Subcutaneous abdominal adipose tissue (tissue), 5 donors: ENCODE data around the gene GRIN3A.

Experiments used
- H3K27ac ChIP-seq: one replicate; pipeline ENCODE4 v1.7.0; 2013; ENCODE audit warnings: low read depth, mild to moderate bottlenecking, inconsistent platforms, low read length, moderate library complexity
- H3K27me3 ChIP-seq, 5 donors: one replicate each; pipeline ENCODE4 v1.7.0; 2013; ENCODE audit warnings: low read length in 5 of 5, inconsistent platforms in 1 of 5; ENCODE audit not compliant: control insufficient read depth in 5 of 5, insufficient read depth in 4 of 5
- H3K36me3 ChIP-seq, 5 donors: one replicate each; pipeline ENCODE4 v1.7.0; 2013; ENCODE audit warnings: low read length in 5 of 5; ENCODE audit not compliant: control insufficient read depth in 5 of 5, insufficient read depth in 5 of 5
- H3K4me1 ChIP-seq, 5 donors: one replicate each; pipeline ENCODE4 v1.7.0; 2013; ENCODE audit warnings: low read length in 5 of 5, mild to moderate bottlenecking in 3 of 5, moderate library complexity in 1 of 5; ENCODE audit not compliant: control insufficient read depth in 5 of 5, insufficient read depth in 5 of 5
- H3K4me3 ChIP-seq, 5 donors: one replicate each; pipeline ENCODE4 v1.7.0; 2013; ENCODE audit warnings: low read length in 5 of 5, low read depth in 1 of 5
- H3K9ac ChIP-seq, 5 donors: one replicate each; pipeline ENCODE4 v1.7.0; 2013; ENCODE audit warnings: low read length in 5 of 5, mild to moderate bottlenecking in 4 of 5, moderate library complexity in 3 of 5
- H3K9me3 ChIP-seq, 5 donors: one replicate each; pipeline ENCODE4 v1.7.0; 2013; ENCODE audit warnings: low read length in 5 of 5; ENCODE audit not compliant: control insufficient read depth in 5 of 5
- donor health status: healthy.
- donor health status: healthy.
- donor health status: healthy.
- donor health status: healthy.
- donor health status: healthy.

Gene GRIN3A

DNA sequence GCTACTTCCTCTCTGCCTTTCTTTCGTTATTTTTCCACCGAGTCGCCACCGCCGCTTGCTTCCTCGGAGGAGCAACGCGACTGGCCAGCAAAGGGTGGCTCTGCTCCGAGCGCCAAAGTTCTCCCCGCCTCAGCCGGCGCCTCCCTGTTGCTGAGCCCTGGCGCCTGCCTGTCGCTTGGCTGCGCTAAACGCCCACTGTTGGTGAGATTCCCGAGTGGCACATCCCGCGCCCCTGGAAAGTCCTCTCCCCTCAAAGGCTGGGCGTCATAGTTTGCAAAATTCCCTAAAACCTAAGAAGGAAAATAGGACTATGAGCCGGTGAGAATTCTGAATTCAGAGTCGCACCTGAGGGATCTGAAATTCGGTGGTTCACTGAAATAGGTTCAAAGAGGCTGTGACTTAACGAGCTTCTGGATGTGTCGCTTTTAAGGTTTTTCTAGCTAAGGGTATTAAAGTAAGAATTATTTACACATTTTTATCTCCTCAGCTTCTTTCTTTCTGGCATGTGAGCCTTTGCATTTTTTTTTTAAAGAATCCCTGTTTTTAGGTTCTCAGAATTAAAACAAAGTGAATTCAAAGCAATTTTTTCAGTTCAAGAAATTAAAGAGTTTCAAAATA is at the start of gene GRIN3A:
Gene GRIN3A, minus strand, starts transcription at position 82 of the 618 bp plus-strand sequence. CDS start 668 bp downstream, outside the sequence.
- H3K27me3 ChIP-seq, result peaks cover 14 to 30% (median 26%) of the 10 kb centered on the region in 5 donors
- H3K9ac ChIP-seq, result peak within 1 kb of the TSS in 1 of 5 donors; percentile 20
- peak within 1 kb of the TSS; percentile 58 to 74 (median 65) for H3K4me3 ChIP-seq
- no peaks in the 10 kb centered on the region for H3K9me3 ChIP-seq
- no peak within 1 kb of the TSS for H3K27ac ChIP-seq
- peaks cover 0 to 19% (median 18%) of the 10 kb centered on the region in 5 donors for H3K4me1 ChIP-seq
- no peaks in the 10 kb centered on the region for H3K36me3 ChIP-seq

GRCh38 chr9:101787891-101788290 is 49.4 kb upstream of the GRIN3A start:
- Histone ChIP-seq H3K4me3 (no peak overlapping the region), H3K4me1 (peaks cover 0 to 4% (median 0%) of the 10 kb centered on the region in 5 donors), H3K9me3 (no peaks in the 10 kb centered on the region), H3K36me3 (no peaks in the 10 kb centered on the region), H3K27me3 (no peaks in the 10 kb centered on the region), H3K27ac (no peak overlapping the region), H3K9ac (no peak overlapping the region)

- H3K4me3 ChIP-seq, result no peak overlapping the region
- no peaks in the 10 kb centered on the region for H3K4me1 ChIP-seq
- H3K9me3 ChIP-seq, result no peaks in the 10 kb centered on the region
- no peaks in the 10 kb centered on the region for H3K27me3 ChIP-seq
- no peak overlapping the region for H3K27ac ChIP-seq
- H3K36me3 ChIP-seq, result no peaks in the 10 kb centered on the region
- no peak overlapping the region for H3K9ac ChIP-seq
Measured at GRCh38 chr9:101778332-101778731, 39.9 kb upstream of the GRIN3A start.

- no peaks in the 10 kb centered on the region for H3K36me3 ChIP-seq
- H3K4me3 ChIP-seq, result no peak overlapping the region
- H3K27ac ChIP-seq, result no peak overlapping the region
- no peak overlapping the region for H3K9ac ChIP-seq
- peaks cover 0 to 15% (median 0%) of the 10 kb centered on the region in 5 donors for H3K4me1 ChIP-seq
- H3K9me3 ChIP-seq, result no peaks in the 10 kb centered on the region
- no peaks in the 10 kb centered on the region for H3K27me3 ChIP-seq
Measured at GRCh38 chr9:101764472-101764871, 26.0 kb upstream of the GRIN3A start.

DNA sequence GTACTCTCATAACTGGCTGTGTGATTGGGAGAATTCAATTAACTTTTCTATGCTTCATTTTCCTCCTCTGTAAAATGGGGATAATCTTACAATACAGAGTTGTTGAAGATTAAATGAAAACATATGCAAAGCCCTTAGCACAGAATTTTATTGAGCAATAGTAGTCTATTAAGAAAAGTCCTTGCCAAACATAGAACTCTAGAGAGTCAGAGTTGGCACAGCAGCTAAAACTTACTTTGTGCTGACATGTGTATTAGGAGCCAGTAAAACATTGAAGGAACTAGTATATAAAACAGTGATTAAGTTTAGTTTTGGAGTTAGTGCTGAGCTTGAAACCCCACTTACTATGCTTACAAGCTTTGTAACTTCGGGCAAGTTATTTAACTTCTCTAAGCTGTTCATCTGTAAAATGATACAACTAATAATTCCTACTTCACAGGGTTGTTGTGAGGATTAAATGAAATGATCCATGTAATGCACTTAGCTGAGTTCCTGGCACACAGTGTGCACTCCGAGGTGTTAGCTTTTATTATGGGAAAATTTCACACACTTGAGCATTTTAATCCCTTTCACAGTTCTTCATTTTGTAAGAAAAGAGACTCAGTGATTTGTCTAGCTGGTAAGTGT is 20.0 kb upstream of the GRIN3A start:
- Histone ChIP-seq H3K4me1 (peaks cover 0 to 21% (median 5%) of the 10 kb centered on the region in 5 donors), H3K4me3 (no peak overlapping the region), H3K36me3 (no peaks in the 10 kb centered on the region), H3K9ac (peak overlapping the region in 1 of 5 donors; percentile 12), H3K27ac (peak overlapping the region; percentile 2), H3K27me3 (no peaks in the 10 kb centered on the region), H3K9me3 (peaks cover 0 to 7% (median 0%) of the 10 kb centered on the region in 5 donors)

GRCh38 chr9:101753716-101754115 is 15.3 kb upstream of the GRIN3A start:
- H3K4me3 ChIP-seq, result no peak overlapping the region
- H3K36me3 ChIP-seq, result no peaks in the 10 kb centered on the region
- H3K9ac ChIP-seq, result no peak overlapping the region
- peaks cover 0 to 16% (median 3%) of the 10 kb centered on the region in 5 donors for H3K4me1 ChIP-seq
- no peak overlapping the region for H3K27ac ChIP-seq
- no peaks in the 10 kb centered on the region for H3K27me3 ChIP-seq
- H3K9me3 ChIP-seq, result peaks cover 0 to 7% (median 0%) of the 10 kb centered on the region in 5 donors

DNA sequence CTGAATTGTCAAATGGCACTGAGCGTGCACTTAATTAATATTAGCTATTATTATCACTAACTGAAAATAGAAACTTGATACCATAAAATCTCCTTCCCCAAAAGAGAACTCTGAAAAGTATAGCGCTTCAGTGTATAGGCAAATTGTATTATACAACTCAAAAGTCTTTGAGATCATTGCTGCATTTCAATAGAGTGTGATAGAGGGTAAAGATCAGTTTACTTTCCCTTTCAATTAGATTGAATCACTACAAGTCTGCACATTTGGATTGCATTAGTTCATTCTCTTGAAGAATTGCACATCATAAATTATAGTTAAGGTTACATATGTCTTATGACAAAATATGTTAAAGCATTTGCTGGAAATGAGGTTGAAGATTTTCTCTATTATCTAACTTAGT is 13.4 kb upstream of the GRIN3A start:
- Histone ChIP-seq H3K27ac (no peak overlapping the region), H3K9ac (no peak overlapping the region), H3K36me3 (no peaks in the 10 kb centered on the region), H3K4me1 (peaks cover 0 to 6% (median 0%) of the 10 kb centered on the region in 5 donors), H3K9me3 (peaks cover 0 to 7% (median 0%) of the 10 kb centered on the region in 5 donors), H3K4me3 (no peak overlapping the region), H3K27me3 (no peaks in the 10 kb centered on the region)

DNA sequence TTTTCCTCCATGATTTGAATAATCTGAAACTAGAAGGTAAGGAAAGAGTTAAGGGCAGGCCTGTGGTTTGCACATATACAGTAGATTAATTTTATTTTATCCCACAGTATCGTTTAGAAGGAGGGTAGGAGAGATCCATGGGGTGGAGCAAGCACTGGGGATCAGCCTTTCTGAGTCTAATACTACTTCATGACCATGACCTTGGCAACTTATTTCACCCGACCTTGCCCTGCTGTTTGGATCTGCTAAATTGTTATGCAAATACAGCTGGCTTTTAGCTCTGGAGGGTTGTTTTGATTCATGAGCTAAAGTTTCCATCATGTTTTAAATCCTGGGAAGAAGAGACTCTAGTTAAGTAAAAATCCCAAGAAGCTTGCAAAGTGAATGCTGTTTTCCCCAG is 864 bp upstream of the GRIN3A start:
- no peaks in the 10 kb centered on the region for H3K9me3 ChIP-seq
- H3K27me3 ChIP-seq, result peaks cover 14 to 30% (median 26%) of the 10 kb centered on the region in 5 donors
- H3K4me3 ChIP-seq, result no peak overlapping the region
- no peaks in the 10 kb centered on the region for H3K36me3 ChIP-seq
- H3K4me1 ChIP-seq, result peaks cover 0 to 19% (median 18%) of the 10 kb centered on the region in 5 donors
- H3K9ac ChIP-seq, result no peak overlapping the region
- no peak overlapping the region for H3K27ac ChIP-seq

GRCh38 chr9:101737705-101738565 is 512 bp downstream of the GRIN3A start:
- no peaks in the 10 kb centered on the region for H3K9me3 ChIP-seq
- H3K9ac ChIP-seq, result peak overlapping the region in 1 of 5 donors; percentile 20

More at GRCh38 chr9:101737705-101738565, 512 bp downstream of the GRIN3A start:
- Histone ChIP-seq H3K4me3 (peak overlapping the region; percentile 58 to 74 (median 65)), H3K27me3 (peaks cover 14 to 30% (median 26%) of the 10 kb centered on the region in 5 donors), H3K4me1 (peaks cover 0 to 19% (median 18%) of the 10 kb centered on the region in 5 donors), H3K36me3 (no peaks in the 10 kb centered on the region), H3K27ac (no peak overlapping the region)
